ENCODE results near the gene MRNIP.

Gene MRNIP

DNA sequence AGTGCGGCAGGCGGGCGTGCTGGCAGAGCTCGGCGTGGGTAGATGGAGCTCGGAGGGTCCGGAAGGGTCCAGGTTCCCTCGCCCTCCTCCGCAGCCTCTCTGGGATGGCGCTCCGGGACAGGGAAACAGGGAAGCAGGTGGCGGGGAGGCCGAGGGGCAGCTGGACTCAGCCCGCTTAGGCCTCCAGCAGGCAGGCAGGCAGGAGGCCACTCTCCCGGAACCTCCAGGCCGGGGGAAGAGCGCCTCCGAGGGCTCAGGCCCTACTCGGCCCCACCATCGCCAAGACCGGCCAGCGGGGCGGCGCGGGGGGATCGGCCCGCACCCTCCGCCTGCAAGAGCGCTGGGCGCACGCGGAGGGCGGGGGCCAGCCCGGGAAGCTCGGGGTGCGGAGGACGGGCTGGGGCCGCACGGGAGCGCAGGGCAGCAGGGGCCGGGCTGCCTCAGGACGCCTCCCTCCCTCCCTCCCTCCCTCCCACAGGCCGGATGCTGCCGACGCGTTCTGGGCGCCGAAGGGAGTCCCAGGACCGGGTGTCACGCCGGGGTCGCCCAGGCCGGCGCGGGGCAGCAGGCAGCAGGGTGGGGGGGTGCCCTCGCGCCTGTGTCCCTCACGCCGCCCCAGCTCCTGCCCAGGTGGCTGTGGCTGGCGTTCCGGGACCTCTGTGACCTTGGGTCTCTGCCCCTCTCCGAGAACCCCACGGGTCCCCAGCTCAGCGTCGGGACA lies 52.9 kb downstream of the MRNIP start:
- DNase-seq (ENCODE audit: low read depth in 2 of 3, low spot score in 2 of 3): no peak

DNA sequence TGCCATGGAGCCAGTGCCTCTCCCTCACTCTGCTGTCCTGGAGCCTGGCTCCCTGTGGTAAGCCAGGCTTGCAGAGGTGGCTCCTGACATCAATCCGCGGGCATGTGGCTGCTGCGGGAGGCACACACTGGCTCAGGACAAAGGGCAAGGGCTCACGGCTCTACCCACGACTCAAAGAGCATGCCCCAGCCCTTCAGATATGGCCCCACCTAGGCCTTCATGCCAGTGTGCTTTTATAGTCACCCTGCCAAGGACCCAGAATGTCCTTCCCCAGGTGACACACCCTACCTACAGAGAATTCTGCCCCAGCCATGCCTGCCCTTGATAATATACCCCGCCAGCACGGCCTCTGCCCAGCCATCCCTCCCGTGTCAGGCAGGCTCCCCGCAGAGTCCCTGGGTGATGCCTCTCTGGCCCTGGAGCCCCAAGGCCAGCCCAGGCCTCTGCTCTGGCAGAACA lies 53.5 kb downstream of the MRNIP start:
- no peak for DNase-seq (ENCODE audit: low read depth in 2 of 3, low spot score in 2 of 3)

DNA sequence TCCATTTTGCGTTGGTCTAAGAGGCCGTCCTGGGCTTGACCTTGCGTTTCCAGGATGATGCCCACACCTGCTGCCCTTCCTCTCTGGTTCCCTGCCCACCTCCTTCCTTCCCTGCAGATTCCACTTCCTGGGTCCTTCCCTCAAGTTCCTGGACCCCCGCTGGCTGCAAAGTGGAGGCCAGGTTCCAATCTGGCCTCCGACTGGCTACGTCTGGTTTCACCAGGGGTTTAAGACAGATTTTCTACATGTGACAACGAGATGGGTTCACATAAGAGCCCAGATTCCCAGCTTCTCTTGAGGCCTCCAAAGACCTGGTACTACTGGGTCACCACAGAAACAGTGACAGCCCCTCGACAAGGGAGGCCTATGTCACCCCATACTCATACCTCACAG lies 54.1 kb downstream of the MRNIP start:
- no peak for DNase-seq (ENCODE audit: low read depth in 2 of 3, low spot score in 2 of 3)

DNA sequence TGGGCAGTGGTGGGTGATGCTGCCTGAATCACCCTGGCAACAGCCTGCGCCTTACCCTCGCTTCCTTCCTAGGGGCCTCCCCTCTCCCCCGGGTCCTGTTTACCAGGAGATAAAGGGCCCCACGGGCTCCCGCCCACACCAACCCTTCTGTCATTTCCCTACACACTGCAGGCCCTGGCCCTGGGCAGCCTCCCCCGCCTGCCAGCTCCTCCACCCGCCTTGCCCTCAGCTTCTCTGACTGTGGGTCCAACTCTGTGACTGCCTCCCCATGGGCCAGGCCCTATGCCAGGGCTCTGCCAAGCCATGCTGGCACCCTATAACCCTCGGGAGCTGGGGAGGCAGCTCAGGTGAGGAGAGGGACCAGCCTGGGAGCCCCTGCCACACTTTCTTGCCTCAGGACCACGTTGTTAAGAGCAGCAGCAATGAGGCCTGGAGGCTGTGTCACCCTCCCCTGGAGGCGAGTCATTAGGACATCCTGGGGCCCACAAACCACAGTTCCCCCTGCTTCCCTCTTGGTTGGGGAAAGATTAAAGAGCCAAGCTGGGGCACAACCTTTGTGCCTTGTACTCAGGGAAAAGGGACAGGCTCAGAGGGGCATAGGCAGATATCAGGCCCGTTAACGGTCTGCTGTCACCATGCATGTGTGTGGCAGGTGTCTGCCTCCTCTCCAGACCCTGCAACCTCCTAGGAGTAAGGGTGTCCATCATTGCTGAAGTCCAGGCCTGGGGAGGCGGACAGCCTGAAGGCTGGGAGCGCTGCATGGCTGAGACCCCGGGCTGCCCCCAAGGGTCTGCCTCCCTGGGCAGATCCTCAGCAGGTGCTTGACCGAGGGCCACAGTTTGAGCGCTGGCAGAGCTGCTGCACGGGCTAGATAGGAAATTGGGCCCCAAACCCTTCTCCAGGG lies 54.7 kb downstream of the MRNIP start:
- DNase-seq (ENCODE audit: low read depth in 2 of 3, low spot score in 2 of 3): no peak

DNA sequence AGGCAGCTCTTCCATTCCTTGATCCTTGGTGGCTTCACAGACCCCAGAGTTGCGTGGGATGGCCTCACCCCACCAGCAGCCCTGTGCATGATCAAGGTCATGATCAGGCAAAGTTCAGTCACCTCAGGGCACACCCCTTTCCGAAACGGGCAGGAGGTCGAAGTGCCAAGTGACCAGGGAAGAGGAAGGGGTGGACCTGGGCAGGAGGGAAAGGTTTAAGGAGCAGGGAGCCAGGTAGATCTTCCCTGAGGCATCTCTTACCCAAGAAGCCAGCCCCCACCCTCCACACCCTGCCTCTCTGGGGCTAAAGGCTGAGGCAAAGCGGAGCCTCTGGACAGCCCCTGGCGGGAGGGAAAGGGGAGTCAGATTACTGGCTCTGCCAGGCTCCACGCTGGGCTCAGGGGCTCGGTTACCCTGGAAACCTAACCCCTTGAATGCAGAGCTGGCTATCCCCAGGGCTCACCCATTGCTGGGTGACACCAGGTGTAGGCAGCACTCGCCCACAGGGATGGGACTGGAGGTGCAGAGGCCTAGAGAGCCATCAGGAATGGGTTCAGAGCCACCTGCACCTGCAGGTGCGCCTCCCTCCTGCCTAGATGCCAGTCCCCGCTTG lies 55.6 kb downstream of the MRNIP start:
- DNase-seq (ENCODE audit: low read depth in 2 of 3, low spot score in 2 of 3): no peak

DNA sequence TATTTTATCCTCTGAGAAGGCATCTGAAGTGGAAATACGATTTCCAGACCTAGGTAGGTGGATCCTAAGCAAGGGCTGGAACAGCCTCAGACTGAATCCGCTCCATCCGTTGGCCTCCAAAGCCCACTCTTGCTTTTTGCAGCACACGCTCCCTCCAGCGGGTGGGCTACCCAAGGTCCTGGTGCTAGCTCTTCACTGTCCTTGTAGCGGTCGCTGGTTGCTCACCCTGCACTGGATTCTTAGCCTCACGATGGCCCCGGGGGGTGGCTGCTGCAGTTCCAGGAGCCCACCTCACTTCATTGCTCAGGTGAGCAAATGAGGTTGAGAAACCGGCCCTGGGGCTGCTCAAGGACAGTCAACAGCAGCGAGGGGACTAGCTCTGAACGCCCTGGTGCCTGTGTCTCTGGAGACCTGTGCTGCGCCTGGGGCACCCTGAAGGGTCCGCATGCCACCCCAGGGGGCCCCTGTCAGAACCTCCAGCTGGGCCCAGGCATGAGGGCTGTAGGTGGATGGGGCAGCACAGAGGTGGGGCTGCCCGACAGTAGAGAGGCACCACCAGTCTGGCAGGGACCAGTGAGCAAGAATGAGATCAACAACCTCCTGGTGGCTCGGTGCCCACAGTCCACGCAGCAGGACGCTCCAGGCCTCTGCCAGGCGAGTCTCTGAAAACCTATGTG lies 56.3 kb downstream of the MRNIP start:
- DNase-seq (ENCODE audit: low read depth in 2 of 3, low spot score in 2 of 3): no peak

DNA sequence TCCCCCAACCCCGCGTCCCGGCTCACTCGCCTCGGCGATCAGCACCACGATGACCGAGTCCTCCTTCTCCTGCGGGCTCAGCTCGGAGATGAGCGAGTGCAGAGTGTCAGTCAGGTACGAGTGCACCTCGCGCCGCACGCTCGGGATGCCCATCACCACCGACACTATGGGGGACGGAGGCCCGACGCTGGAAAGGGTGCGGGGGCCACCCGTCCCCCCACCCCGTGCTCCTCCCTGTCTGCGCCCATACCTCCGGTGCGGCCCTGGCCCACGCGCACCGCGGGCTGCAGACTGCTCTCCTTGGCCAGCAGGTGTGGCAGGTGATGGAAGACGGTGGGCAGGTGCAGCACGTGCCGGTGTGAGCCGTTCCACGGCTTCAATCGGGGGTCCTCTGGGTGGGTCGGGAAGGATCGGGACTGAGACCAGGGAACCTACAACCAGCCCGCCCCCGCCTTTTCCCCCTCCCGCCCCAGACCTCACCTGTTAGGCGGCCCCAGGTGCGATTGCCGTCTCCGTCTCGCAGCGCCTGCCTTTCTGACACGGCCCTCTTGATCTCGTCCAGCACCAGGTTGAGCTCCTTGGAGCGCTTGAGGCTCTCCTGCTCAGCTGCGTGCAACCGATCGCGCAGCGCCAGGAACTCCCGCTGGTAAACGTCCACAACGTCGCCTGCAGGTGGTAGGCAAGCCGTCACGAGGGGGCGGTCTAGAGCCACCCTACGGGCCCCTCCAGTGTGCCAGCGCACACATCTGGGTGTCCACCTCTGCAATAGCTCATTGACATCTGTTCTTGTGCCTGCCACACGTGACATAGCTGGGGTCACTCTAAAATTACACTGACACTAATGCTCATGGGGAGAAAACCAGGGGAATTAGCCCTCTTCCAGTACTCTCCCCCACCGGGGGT lies 57.1 kb downstream of the MRNIP start:
- peak in 2 of 3 experiments; percentile 57 to 61 for DNase-seq (ENCODE audit: low read depth in 2 of 3, low spot score in 2 of 3)

DNA sequence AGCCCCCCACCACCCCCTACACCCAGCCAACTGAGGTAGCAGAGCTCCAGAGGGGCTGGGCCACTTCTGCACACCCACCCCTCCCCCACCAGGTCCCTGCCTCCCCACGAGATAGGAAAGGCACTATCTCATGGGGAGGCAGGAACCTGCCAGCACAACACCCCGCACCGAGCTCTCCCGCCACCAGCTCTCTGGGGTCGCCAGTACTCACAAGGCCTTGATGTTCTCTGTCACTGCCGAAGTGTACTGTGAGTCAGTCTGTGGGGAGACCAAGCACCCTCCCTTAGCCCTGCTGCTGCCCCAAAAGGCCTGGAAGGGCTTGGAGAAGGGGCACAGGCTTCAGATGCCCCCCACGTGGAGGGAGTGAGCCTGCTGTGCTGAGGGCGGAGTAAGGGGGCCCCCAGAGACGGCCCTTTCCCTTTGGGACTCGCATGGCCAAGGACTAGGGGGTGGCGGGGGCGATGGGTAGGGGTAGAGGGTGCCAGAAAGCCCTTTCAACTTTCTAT lies 57.9 kb downstream of the MRNIP start:
- no peak for DNase-seq (ENCODE audit: low read depth in 2 of 3, low spot score in 2 of 3)

DNA sequence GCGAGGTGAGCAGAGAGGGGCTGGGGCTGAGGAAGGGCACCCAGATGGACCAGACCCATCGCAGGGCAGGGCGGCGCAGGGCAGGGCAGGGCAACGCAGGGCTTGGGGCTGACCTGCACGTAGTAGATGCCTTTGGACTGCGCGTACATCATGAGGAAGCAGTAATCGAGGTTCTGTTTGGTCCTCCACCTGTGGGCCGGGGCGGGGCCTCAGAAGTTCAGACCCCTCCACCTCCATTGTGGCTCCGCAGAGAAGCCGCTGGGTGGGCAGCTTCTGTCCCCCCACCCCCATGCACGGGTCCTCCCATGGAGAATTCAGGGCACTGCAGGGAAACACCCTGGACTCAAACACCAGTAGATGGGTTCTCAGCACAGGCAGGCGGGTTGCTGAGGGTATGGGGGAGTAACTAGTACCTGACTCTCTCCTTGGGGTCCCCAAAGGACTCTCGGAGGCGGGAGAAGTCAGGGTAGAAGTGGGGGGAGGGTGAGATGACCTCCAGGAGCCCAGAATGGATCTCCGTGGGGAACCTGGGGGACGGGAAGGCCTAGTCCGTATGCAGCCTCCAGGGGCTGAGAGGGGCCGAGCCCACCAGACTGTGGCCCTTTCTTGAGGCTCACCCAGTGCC lies 58.4 kb downstream of the MRNIP start:
- DNase-seq (ENCODE audit: low read depth in 2 of 3, low spot score in 2 of 3): no peak

DNA sequence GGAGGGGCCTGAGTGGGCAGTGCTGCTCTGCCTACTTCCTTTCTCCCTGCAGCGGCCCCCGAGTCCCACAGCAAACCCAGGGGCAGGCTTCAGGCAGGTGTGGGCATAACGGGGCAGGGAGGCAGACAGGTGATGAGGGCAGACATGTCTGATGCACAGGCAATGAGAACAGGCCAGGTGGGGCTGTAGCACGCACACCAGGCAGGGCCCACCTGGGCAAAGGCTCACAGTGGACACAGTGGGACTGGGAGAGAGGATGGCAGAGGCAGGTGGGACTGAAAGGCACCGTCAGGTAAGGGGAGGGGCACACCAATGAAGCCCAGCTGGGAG lies 59.0 kb downstream of the MRNIP start:
- no peak for DNase-seq (ENCODE audit: low read depth in 2 of 3, low spot score in 2 of 3)

DNA sequence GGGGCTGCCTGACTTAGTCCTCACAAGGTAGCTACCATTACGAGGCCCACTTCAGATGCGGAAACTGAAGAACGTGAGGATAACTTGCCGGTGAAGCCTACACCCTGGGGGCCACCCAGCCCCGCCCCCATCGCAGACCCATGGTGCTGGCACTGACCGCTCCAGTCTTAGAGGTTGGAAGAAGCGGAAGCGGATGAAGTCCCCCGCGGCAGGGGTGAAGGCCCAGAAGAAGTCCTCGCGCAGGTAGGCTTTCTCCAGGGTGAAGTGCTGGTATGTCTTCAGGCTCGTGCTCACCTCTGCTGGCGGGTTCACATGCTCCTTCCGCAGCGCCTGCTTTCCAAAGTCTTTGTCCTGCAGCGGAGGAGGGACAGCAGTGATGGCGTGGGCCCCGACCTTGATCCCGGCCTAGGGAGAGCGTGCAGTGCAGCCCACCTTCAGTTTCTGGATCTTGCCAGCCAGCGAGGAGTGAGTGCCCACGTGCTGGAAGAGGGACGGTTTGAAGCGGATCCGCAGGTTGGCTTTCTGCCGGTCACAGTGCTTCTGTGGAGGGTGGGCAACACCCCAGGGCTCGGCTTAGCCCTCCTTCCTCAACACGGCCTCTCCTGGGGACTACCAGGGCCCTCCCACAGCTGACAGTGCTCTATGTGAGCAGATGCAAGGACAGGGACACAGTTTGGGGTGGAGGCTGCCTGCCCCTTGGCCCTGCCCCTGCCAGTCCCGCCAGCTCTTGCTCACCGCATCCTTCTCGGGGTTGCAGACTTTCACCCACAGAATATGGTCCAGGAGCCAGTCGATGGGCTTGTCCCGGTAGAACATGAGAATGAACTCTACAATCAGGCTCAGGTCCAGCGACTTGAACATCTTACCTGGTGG lies 59.6 kb downstream of the MRNIP start:
- no peak for DNase-seq (ENCODE audit: low read depth in 2 of 3, low spot score in 2 of 3)

DNA sequence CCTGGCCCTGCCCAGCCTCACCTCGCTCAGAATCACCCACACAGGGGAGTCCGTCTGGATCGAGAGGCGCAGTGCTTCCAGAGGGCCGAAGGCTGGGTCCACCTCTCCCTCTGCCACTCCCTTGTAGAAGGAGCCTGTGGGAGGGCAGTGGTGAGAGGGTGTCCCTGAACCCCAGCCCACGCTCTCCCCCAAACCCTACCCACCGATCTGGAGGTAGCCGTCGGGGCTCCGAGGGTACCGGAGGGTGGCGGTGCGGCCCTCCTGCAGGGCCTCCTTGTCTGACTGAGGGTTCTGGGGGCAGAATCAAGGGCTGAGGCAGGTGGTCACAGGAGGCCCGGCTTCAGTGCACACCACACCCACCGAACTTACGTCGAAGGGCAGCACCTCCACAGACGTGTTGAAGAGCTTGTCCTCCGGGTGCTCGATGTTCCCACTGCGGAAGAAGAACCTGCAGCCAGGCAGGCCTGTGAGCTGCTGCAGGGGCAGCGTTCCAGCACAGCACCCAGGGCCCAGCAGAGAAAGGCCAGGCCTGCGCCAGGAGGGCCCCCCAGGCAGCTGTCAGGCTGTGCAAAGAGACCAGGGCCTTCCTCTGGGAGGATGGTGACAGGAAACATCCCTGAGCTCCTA lies 60.4 kb downstream of the MRNIP start:
- DNase-seq (ENCODE audit: low read depth in 2 of 3, low spot score in 2 of 3): no peak

DNA sequence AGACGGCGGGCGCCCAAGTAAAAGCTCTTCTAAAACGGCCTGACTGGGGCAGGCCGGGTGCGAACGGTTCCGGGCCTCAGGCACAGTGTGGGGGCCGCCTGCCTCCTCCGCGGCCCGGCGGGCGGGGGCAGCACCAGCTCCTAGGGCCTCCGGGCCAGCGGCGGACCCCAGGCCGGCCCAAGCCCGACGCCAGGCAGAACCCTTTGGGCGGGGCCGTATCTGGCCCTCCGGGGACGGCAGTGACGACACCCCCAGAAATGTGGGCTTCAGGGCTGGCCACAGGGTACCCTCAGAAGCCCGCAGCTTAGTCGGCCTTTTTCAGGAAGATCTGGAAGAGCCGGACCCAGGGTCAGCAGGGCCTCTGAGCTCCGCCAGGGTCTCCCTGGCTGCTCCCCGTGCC lies 60.9 kb downstream of the MRNIP start:
- DNase-seq (ENCODE audit: low read depth in 2 of 3, low spot score in 2 of 3): no peak

DNA sequence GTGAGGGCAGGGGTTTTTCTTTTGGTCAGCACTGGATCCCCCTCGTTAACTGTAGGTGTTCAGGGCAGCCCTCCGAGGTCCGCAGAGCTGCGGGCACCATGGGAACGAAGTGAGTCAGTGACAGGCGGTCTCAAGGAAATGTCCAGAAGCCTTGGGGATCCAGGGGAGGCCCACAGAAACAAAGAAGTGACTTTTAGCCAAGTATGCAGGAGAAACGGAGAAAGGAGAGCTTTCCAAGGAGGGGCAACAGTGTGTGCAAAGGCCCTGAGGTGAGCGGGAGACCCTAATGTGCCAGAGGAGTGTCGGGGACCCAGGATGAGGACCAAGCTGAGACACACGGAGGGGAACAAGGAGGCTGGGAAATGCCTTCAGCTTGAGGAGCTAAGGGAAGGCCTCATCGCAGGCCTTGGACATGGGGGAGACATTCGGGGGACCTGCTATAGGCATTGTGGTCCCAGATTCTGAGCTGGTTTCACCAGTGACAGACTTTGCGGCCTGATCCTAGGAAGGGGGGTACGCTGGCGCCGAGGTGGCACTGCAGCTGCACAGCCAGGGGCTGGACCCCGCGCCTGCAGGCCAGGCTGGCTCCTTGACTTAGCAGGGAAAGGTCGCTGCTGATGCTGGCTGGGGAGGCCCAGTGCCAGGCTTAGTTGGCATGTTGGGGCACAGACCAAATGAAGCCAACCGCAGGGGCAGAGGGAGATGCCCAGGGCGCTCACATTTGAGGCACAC lies 61.6 kb downstream of the MRNIP start:
- DNase-seq (ENCODE audit: low read depth in 2 of 3, low spot score in 2 of 3): no peak

DNA sequence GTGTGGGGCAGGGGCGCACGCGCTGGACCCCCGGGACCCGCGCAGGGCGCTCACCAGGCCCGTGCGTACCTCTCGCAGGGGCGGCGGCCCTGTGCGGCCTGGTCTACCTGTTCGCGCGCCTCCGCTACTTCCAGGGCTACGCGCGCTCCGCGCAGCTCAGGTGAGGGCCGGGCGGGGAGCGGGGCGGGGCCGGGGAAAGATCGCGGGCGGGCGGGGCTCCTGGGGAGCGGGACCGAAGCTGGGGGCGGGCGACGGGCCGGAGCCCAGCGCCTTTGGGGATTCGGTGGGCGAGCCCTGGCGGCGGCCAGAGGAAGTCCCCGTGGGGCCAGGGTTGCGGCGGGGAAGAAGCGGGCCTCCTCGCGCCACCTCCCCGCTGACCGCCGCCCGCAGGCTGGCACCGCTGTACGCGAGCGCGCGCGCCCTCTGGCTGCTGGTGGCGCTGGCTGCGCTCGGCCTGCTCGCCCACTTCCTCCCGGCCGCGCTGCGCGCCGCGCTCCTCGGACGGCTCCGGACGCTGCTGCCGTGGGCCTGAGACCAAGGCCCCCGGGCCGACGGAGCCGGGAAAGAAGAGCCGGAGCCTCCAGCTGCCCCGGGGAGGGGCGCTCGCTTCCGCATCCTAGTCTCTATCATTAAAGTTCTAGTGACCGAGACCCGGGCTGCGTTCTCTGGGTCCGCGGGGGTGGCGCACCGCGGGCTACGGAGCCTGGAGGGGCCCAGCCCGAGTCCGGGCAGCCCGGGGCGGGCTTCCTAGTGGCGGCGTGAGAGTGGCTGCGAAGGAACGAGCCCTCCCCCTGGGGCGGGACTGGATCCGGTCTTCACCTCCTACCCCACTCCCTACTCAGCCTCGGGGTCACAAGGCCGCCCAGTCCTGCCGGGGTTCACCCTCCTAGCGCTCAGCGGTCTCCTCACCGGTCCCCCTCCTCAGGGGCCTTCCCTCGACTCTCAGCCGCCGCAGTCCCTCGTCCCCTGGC lies 62.5 kb downstream of the MRNIP start:
- DNase-seq (ENCODE audit: low read depth in 2 of 3, low spot score in 2 of 3): peak in 1 of 3 experiments; percentile 54

DNA sequence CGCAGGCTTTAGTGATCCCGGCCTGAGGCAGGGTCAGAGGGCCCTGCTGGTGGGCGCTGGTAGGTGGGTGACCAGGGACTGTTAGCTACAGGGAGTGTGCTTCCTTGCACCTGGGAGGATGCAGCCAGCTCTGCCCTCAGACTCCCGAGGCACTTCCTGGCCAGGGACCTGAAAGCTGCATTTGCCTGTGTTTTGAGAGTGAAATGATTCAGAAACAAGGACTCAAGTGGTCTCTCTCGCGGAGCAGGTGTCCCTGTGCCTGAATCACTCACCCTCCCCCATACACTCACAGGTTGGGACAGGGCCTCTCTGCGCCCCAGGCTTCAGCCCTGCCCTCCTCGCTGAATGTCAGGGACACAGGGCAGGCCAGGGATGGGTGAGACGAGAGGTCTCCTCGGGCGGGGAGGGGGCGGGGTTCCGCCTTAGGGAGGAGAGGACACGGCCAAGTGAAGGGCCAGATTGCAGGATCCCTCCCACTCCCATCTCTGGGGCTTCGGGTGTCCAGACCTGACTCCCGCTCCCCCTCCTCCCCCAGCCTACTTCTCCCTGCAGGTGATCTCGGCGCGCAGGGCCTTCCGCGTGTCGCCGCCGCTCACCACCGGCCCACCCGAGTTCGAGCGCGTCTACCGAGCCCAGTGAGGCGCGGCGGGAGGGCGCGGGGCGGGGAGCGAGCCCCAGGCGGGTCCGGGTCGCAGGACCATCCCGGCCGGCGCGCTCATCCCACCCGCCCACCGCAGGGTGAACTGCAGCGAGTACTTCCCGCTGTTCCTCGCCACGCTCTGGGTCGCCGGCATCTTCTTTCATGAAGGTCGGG lies 63.4 kb downstream of the MRNIP start:
- DNase-seq (ENCODE audit: low read depth in 2 of 3, low spot score in 2 of 3): no peak

Measured in activated CD8-positive, alpha-beta memory T cell treated with anti-CD3 and anti-CD28 coated beads for 48 hours (primary cell).